ENCODE results near the gene NCBP3.
"Not testable (repeated sequence)": the region's sequence is repeated elsewhere in the genome, so short reads cannot be mapped to it uniquely, and the experiment has no call there.

Gene NCBP3

DNA sequence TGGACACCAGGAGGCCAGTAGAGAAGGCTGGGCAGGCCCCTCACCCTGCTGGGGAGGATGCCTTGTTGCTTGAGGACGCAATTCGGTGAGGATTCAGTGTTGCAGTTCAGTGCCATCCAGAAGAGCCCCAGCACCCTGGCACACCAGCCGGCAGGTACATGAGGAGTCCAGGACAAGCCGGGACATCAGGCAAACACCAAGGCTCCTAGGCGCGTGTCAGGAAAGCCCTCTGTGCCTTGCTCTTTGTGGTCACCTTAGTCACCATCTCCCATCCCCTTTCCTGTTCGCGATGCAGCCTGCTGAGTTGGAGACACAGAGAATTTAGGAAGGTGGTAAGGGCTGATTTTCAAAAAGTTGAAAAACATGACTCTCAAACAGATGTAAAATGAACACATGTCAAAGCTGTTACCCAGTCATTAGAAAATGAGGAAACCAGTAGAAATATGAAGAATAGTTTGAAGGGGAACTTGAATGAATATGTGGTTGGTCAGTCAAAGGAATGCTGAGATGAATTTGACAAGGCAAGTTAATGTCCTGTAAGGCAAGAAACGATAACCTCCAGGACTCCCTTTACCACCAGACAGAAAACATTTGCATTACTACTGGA lies 2.3 kb upstream of the NCBP3 start:
- H3K4me3 ChIP-seq (ENCODE audit: low read depth, low read length) = no peak overlapping the region

DNA sequence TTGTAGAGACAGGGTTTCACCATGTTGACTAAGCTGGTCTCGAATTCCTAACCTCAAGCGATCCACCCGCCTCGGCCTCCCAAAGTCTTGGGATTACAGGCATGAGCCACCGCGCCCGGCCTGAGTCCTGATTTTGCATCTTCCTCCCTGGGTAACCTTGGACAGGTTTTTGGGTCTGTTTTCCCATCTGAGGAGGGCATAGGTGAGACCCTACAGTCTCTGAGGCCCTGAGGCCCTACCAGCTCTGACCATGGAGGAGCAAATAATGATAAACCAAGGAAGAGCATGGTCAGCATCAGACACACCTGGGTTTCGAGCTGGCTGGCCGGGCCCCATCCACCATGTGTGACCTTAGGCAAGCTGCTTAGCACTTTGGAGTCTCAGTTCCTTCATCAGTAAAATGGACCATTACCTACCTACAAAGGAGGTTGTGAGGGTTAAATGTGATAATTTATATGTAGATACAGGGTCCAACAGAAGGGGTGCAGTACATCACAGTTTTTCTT lies 1.2 kb upstream of the NCBP3 start:
- H3K4me3 ChIP-seq (ENCODE audit: low read depth, low read length) = no peak overlapping the region

DNA sequence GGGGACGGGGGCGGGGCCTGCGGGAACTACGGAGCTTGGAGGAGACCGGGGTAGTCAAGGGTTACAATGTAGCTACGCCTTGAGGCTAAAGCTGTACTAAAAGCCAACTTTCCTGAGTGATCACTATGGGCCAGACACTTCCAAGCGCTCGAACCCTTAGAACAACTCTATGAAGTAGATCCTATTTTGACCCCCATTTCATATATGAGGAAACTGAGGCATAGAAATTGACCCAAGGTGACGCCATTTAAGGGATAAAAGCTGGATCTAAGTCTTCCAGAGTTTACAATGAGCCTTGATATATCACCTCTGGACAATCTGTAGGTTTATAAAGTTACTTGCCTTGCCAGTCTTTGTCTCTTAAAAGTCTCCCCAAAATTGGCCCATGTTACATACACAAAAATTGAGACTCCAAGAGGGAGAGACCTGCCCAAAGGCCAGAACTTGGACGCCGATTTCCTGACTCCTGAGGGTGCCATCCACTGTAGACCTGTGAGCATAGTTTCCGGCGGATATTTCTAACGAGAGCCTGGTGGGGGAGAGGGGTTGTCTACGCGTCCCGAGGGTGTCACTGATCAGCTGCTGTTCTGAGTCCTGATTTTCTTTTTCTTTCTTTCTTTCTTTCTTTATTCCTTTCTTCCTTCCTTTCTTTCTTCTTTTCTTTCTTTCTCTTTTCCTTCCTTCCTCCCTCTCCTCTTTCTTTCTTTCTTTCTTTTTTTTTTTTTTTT lies 555 bp upstream of the NCBP3 start:
- no peak overlapping the region for H3K4me3 ChIP-seq (ENCODE audit: low read depth, low read length)

DNA sequence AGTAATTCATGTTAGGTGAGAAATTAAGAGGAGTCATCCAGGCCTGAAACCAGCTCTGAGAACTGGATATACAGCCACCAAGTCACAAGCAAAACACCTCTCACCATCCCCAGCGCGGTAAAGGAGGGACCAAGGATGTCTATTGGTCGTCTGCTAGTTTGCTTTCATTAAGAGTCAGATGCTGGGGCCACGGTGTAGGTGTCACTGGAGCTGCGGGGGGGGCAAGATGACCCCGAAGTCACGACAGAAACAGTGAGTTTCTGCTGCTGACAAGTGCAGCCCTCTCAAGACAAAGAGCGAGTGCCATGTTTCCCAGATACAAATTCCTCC lies 790 bp downstream of the NCBP3 start:
- H3K4me3 ChIP-seq (ENCODE audit: low read depth, low read length) = peak overlapping the region; percentile 82

DNA sequence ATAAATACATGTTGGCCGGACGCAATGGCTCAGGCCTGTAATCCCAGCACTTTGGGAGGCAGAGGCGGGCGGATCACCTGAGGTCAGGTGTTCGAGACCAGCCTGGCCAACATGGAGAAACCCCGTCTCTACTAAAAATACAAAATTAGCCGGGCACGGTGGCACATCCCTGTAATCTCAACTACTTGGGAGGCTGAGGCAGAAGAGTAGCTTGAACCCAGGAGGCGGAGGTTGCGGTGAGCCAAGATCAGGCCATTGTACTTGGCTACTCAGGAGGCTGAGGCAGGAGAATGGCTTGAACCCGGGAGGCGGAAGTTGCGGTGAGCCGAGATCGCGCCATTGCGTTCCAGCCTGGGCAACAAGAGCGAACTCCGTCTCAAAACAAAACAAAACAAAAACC lies 1.5 kb downstream of the NCBP3 start:
- not testable (repeated sequence) for H3K4me3 ChIP-seq (ENCODE audit: low read depth, low read length)

DNA sequence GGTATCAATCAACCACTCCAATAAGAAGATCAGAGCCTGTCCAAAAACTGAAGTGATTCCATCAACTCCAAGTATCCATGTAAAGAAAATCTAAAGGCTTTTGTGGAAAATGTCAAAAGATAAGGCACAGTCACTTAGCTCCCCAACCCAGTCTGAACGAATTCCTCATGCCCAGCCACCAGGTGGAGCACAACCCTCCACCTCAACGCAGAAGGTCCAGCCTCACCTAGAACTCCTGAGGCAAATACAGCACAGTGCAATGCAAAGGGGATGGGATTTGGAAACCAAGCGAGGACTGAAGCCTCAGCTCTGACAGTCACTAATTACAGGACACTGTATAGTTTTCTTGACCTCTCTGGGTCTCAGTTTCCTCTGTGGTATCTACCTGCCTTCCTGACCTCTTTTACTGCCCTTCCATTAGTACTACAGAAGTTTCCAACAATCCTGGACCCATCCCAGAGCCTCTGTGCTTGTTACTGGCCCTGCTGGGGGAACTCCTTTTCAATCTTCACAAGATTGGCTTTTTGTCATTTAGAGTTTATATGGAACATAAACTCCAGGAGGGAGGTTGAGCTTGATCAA lies 2.0 kb downstream of the NCBP3 start:
- H3K4me3 ChIP-seq (ENCODE audit: low read depth, low read length) = no peak overlapping the region

DNA sequence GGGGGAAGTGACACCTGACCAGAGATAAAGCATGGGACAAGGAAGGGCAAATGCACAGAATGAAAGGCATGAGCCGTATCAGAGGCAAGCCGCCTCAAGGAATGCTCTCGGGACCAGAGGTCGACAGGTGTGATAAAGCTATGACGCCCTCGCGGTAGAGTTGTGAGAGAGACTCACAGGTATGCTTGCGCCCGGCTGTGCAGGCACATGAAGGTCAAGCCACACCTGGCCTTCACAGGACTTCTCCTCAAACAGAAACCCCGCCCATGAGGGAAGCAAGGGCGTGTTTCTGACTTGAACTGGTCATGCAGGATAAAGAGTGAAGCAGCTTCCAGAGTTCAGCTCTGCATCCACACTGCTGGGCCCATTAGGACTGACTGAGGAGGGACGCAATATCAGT lies 7.8 kb downstream of the NCBP3 start:
- H3K4me3 ChIP-seq (ENCODE audit: low read depth, low read length) = no peak overlapping the region

DNA sequence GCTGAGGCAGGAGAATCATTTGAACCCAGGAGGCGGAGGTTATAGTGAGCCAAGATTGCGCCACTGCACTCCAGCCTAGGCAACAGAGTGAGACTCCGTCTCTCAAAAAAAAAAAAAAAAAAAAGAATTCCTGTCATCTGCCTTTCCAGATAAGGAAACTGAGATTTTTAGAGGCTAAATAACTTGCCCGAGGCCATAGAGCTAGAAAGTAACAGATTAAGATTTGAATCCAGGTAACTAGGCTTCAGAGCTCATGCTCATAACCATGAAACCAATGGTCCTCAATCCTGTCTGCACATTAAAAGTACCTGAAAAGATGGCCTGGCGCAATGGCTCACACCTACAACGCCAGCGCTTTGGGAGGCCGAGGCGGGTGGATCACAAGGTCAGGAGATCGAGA lies 9.5 kb downstream of the NCBP3 start:
- no peak overlapping the region for H3K4me3 ChIP-seq (ENCODE audit: low read depth, low read length)

DNA sequence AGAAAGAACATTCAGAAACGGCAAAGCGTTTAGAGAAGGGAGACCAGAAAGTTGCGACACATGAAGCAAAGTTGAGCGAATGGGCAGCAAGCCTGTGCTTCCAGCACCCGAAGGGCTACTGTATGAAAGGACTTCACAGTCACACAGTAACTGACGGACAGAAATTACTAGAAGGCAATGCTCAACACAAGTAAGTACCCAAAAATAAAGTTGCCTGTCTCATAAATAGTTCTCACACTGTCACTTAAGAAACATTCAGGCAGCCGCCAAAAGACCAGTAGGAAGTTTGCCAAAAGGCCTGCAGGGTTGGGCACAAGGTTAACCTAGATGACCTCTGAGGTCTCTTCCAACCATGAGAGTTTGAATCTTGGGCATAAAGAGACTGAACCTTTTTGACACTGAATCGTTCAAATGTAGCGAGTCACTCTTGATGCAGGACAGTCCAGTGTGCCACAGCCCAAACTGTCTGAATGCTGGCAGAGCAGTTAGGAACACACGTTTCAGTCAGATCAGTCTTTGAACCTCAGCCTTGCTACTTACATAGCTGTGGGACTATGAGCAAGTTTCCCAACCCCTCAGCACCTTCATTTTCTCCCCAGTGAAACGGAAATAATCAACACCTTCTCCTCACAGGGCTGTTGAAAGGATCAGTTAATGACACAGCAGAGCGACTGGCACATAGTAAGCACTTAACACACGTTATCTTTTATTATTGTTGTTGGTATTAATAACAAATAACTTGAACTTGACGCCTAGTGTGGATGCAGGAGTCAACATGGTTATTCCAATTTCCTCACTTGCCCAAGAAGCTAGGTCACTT lies 10.4 kb downstream of the NCBP3 start:
- H3K4me3 ChIP-seq (ENCODE audit: low read depth, low read length) = no peak overlapping the region

DNA sequence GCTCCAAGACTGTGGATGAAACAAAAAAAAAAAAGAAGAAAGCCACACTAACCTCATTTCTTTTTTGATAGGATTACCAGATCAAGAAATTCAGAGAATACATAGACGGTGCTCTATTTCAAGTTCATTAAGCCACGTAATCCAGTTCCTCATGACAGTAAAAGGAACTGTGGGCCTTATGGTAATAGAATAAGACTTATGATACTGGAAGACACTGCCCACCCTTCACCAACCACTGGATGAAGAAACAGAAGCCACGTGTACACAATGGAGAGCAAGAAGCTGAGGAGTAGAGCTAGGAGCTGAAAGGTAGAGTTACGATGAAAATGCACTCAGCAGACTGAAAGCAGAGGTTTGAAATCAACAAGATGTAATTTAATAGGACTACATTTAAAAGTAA lies 11.2 kb downstream of the NCBP3 start:
- H3K4me3 ChIP-seq (ENCODE audit: low read depth, low read length) = no peak overlapping the region

DNA sequence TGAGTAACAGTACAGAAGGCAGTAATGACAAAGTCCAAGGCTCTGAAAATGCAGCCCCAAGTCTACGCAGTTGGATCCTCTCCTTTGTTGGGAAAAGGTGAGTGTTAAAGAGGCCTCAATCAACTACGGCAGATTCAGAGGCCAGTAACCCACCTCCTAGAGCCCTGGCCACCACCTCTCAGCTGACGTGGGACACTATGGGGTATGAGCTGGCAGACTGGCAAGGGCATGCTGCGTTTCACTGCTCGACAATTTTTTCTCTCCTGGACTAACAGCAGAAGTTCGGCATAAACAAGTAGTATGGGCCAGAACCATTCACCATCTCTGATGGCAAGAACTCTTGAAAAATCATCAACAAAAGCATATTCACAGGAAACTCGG lies 17.2 kb downstream of the NCBP3 start:
- no peak overlapping the region for H3K4me3 ChIP-seq (ENCODE audit: low read depth, low read length)

DNA sequence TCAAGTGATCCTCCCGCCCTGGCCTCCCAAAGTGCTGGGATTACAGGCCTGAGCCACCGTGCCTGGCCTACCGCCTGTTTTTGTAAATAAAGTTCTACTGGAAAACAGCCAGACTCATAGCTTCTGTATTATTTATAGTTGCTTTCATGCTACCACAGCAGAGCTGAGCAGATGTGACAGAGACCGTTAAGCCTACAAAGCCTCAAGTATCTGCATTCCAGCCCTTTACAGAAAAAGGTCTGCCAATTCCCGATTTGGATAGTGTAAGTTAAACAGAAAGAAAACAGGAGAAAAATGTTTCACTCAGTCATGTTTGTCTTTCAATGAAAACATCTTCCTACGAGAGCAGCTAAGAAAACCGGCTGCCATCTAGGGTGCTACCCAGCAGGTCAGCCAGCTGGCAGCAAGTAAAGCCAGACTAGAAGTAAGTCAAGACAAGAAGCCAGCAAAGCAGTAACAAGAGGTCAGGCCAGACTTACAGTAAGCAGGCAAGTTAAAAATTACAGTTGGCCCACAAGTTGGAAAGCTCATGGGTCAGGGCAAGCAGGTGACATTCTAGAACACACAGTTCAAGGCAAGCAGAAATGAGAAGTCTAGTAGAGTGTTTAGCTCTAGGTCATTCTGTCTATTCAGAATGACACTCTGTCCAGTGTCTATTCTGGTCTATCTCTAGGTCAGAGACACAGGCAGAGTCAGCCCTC lies 17.7 kb downstream of the NCBP3 start:
- H3K4me3 ChIP-seq (ENCODE audit: low read depth, low read length) = no peak overlapping the region

DNA sequence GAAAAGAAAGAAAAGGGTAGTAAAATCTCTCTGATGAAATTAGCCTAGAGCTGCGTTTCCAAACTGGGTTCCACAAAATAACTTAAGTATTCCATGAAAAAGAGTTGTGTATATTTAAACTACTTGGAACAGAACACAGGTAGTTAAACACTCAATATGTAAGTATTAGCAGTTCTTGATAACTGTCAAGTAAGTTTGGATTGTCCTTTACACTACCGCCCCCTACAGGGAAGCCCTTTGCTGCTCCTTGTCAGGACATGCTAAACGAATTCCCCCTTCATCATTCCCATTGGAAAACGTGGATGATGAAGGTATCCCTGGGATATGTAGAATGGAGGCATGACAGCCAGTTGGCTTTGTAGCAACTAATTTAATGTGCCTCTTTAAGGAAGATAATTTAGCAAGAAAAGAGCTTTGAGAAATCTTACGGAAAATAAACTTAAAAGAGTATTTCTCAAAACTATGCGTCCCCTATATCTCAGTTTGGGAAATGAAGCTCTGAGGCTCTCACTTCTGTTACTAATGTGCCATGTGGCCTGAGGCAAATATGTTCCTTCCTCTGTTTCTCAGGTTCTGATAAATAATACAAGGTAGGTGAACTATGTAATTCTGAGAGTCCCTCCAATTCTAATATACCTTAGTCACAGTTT lies 18.8 kb downstream of the NCBP3 start:
- H3K4me3 ChIP-seq (ENCODE audit: low read depth, low read length) = no peak overlapping the region

DNA sequence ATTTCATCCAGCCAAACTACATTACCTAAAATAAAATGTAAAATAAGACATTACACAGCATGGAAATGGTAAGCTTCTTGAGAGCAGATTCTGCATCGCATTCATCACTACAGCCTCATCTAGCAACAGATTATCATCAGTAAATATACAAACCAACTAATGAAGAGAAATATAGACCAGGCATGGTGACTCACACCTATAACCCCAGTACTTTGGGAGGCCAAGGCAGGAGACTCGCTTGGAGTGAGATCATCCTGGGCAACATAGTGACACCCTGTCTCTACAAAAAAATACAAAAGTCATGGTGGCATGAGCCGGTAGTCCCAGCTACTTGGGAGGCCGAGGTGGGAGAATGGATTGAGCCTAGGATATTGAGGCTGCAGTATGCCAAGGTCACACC lies 19.9 kb downstream of the NCBP3 start:
- H3K4me3 ChIP-seq (ENCODE audit: low read depth, low read length) = no peak overlapping the region

DNA sequence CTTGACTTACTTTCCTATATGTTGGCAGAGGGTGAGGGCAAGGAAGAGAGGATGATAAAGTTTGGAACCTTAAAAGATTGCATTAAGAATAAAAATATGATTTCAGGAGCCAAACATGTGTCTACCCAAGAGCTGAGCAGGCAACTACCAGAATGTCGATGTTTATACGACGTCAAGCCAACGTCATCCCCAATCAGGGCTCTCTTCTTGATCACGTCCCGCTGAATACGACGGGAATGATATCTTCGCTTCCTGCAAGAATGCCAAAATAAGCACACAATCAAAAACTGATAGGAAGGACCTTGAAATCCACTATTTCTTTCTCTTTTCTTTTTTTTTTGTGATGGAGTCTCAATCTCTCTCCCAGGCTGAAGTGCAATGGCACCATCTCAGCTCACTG lies 24.9 kb downstream of the NCBP3 start:
- no peak overlapping the region for H3K4me3 ChIP-seq (ENCODE audit: low read depth, low read length)

DNA sequence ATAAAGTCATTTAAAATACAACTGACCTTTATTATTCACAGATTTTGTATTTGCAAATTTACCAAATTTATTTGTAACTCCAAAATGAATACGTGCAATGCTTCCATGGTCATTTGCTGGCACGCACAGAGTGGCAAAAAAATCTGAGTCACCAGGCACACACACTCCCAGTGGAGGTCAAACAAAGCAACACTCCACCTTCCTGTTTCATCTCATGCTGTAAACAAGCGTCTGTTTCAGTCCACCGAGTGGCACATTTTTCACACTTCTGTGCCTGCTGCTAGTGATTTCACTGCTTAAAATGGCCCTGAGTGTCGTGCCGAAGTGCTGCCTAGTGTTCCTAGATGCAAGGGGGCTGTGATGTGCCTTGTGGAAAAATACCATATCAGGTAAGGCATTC lies 27.3 kb downstream of the NCBP3 start:
- no peak overlapping the region for H3K4me3 ChIP-seq (ENCODE audit: low read depth, low read length)

DNA sequence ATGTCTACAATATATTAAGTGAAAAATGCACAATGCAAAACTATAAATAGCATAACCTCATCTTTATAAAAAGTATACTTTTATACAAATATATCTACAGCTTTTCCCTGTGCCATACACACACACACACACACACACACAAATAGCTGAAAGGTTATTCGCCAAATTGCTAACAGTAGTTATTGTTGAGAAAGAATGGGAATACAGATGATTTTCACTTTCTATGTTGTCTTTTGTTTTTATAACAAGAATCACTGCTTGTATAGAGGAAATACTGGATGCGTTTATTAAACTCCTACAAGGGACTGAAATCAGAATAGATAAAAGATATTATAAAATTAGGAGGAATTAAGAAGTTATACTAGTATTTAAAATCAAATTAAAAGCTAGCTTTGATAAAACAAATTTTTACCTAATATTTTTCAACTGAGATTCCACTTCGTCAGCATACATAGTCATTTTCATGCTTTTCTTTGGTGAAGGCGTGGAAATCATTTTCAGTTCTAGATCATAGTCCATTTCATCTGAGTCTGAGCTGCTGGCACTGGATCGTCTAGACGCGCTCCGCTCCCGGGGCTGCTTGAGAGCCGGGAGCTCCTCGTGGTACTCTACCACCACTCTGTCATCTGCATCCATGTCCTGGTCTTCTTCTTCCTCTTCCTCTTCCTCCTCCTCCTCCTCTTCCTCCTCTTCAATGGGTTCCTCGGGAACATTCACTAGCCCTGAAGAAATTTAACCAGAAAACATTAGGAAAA lies 28.0 kb downstream of the NCBP3 start:
- no peak overlapping the region for H3K4me3 ChIP-seq (ENCODE audit: low read depth, low read length)

DNA sequence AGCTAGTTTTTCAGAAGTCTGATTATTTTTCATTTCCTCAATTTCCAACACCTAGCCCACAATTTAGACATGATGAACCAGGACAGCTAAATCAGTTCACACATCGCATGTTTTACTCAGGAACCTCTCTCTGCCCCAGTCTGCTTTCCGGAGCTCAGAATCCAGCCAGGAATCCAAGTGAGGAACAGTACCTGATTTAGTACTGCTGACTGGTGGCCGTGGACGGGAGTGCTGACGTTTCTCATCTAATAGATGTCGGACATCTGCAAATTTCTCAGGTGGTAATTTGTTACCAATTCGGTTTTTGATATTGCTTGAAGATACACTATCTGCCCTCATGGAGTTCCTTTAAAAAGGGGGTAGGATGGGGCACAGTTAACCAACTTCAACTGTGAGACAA lies 30.1 kb downstream of the NCBP3 start:
- no peak overlapping the region for H3K4me3 ChIP-seq (ENCODE audit: low read depth, low read length)

DNA sequence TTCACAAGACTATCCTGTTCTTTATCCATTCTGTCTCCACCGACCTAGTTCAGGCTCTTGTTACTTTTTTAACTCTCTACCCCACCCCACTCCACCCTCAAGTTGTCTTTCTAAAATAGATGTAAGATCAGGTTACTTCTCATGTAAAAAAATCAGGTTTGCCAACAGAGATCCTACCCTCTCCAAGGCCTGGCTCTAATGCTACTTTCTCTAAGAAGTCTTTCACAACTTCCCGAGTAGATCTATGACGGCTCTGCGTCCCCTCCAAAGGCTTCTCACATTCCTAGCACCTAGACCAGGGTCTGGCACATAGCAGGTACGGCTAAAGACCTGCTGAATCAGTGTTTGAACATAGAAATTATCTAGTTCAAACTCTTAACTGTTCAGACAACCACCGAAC lies 30.9 kb downstream of the NCBP3 start:
- no peak overlapping the region for H3K4me3 ChIP-seq (ENCODE audit: low read depth, low read length)

DNA sequence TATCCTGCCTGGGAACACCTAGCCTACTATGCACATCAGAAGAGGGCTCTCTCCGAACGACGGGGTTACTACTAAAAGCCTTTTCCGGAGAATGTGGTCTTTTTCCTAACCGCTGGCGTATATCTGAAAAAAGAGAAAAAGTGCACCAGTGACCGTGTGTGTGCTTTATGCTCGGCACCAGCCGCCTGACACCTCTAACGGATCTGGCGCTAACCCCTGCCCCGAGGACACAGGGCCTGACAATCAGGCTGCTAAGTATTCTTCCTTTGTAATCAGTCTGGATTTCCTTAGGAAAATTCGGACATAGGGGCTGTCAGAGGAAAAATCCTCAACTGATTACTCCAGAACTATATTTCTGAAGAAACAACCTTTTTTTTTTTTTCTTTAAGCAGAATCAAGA lies 31.7 kb downstream of the NCBP3 start:
- no peak overlapping the region for H3K4me3 ChIP-seq (ENCODE audit: low read depth, low read length)
